Measurements from ENCODE around the gene IQCM.

IQCM gene

DNA sequence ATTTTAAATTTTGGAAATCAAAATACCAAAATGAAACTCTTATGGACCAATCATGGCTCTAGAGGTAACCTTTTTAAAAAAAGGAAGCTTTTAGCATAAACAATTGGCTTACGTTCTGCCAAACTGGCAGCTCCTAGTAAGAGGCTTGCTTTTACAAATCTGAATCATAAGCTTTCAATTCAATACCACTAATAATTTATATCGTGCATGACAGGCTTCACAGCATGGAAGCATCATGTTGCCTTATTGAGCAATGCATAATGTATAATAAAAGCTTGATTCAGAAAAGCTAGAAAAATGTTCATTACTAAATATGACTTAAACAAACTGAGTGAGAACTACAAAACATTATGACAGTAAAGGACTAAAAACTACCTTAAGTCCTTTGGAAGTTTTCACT lies 280.9 kb downstream of the IQCM start:
- TF ChIP-seq, protein P1, sequence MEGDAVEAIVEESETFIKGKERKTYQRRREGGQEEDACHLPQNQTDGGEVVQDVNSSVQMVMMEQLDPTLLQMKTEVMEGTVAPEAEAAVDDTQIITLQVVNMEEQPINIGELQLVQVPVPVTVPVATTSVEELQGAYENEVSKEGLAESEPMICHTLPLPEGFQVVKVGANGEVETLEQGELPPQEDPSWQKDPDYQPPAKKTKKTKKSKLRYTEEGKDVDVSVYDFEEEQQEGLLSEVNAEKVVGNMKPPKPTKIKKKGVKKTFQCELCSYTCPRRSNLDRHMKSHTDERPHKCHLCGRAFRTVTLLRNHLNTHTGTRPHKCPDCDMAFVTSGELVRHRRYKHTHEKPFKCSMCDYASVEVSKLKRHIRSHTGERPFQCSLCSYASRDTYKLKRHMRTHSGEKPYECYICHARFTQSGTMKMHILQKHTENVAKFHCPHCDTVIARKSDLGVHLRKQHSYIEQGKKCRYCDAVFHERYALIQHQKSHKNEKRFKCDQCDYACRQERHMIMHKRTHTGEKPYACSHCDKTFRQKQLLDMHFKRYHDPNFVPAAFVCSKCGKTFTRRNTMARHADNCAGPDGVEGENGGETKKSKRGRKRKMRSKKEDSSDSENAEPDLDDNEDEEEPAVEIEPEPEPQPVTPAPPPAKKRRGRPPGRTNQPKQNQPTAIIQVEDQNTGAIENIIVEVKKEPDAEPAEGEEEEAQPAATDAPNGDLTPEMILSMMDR (IDR thresholded peaks at IDR 0.05; ENCODE audit: control extremely low read depth, extremely low read depth, low read depth, missing control alignments), result no peak
- DNase-seq (ENCODE audit: extremely low spot score), result no peak
- ChIA-PET POLR2A (no interaction called here), CTCF (no interaction called here)

DNA sequence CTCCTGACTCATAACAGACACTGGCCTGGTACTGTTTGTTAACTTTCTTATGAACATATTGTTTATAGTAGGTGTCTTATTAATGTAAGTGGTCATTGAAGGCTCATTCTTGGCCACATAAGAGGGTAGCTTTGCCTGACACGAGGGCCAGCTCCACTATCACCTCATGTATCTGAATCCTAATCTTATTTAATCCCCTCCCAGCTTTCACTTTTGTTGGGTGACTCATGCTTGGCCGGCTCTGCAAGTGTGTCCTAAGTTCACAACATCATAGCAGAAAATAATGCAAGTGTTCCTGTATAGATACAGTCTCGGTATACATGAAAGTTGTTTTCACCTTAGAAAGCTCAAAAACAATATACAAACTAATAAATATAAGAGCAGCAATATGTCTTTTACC lies 283.8 kb downstream of the IQCM start:
- TF ChIP-seq, protein P1 (IDR thresholded peaks at IDR 0.05; ENCODE audit: control extremely low read depth, extremely low read depth, low read depth, missing control alignments), result no peak
- no peak for DNase-seq (ENCODE audit: extremely low spot score)
- ChIA-PET CTCF (no interaction called here), POLR2A (no interaction called here)

DNA sequence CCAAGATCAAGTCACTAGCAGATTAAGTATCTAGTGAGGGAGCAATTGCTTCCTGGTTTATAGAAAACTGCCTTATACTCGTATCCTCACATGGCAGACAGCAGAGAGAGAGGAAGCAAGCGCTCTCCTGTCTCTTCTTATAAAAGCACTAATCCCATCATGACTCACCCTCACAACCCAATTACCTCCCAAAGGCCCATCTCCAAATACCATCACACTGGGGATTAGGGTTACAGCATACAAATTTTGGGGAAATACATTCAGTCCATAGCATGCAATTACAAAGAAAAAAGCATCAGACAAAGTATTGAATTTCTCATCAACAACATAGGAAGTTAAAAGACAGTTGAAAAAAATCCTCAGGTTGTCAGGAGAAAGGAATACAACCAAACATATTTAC lies 292.6 kb downstream of the IQCM start:
- TF ChIP-seq, protein P1 (IDR thresholded peaks at IDR 0.05; ENCODE audit: control extremely low read depth, extremely low read depth, low read depth, missing control alignments), result no peak
- CTCF ChIA-PET, result interaction anchor here (1.0 kb wide), 1 partner anchor 86 kb away, joined by 3 read pairs; no protein-coding TSS in a partner anchor
- DNase-seq (ENCODE audit: extremely low spot score), result no peak
- POLR2A ChIA-PET, result no interaction called here

DNA sequence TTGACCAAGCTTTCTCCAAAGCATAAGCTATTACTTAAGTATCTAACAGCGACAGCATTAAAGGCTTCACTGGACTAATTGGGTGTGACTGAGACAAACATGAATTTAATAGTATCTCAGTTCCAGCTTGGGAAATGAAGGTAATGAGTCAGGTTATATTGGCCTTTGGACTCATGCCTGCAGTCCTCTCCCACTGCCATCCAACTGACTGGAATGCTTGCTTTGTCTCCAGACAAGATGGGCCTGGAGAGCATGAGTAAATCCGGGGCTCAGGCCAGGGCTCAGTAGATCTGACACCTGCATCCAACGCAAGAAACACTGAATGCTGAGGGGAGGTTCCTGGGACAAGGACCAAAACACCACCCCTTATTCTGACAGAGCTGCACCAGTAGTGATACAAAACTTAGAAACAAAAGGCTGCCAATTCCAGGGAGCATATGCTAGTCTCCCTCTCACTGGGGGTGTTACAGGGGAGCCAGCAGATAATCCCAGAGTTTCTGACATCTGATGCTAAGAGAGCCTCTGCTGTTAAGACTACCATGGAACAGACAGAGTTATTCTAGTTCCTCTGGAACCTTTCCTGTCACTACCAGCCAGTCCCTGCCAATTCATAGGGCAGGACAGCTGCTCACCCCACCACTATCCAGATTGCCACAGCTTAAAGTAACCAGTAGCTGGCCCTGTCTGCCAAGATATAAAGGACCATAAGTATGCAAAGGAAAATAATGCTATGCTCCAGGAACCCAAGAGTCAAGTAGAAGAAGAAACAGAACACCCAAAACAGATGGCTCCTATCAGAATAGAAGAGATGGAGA lies 293.8 kb downstream of the IQCM start:
- CTCF ChIA-PET, result interaction anchor here (1.0 kb wide), 1 partner anchor 85 kb away, joined by 3 read pairs; no protein-coding TSS in a partner anchor
- no peak for DNase-seq (ENCODE audit: extremely low spot score)
- TF ChIP-seq, protein P1 (IDR thresholded peaks at IDR 0.05; ENCODE audit: control extremely low read depth, extremely low read depth, low read depth, missing control alignments), result no peak
- POLR2A ChIA-PET, result no interaction called here

DNA sequence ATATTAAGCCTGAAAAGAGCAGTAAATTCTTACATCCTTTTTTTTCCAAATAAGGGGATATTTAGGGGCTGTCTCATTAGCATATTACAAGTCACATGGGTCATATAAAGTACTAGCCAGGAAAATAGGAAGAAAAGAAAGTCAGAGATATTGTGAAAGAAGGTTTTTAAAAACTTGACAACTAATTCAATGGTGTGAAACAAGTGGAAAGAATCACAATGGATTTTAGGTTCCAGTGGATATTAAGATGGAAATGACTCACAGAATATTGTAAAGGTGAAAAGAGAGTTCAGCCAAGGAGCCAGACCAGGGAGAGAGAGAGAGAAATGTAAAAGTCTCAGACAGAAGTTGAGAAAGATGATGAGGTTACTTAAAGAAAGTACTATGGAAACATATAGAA lies 297.2 kb downstream of the IQCM start:
- DNase-seq (ENCODE audit: extremely low spot score), result no peak
- ChIA-PET POLR2A (no interaction called here), CTCF (interaction anchor here (1.0 to 1.5 kb wide), 2 partner anchors 9 to 16 kb away, joined by 3 read pairs; no protein-coding TSS in a partner anchor)
- TF ChIP-seq, protein P1 (IDR thresholded peaks at IDR 0.05; ENCODE audit: control extremely low read depth, extremely low read depth, low read depth, missing control alignments), result no peak

DNA sequence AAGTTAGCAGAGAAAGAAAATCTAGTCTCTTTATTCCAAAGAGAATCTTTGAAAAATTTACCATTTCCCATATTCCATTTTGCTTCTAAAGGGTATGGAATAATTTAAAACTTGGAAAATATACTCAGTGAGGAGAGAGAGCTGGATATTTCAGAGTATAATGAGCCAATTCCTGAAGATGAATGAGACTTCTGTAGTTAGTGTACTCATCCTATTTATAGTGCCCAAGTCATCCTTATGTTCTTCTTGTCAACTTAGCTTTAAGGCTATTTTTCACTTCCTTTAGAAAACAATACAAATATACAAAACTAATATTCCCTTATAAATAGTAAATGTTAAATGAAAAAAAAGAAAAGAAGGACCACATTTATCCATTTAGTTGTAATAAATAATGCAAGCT lies 302.6 kb downstream of the IQCM start:
- POLR2A ChIA-PET, result no interaction called here

More for the DNA sequence above, 302.6 kb downstream of the IQCM start:
- CTCF ChIA-PET, result interaction anchor here (1.4 kb wide), 1 partner anchor 17 kb away, joined by 3 read pairs; no protein-coding TSS in a partner anchor
- no peak for DNase-seq (ENCODE audit: extremely low spot score)
- TF ChIP-seq, protein P1 (IDR thresholded peaks at IDR 0.05; ENCODE audit: control extremely low read depth, extremely low read depth, low read depth, missing control alignments), result no peak

Measured in GM10248 (cell line).